Cardiac muscle cell (in vitro differentiated cells and primary cell): ENCODE data around the gene BMPER. TPM values are rescaled to one million over a fixed set of nuclear protein-coding genes. Genes with fewer than 3 reads are reported as not detected.

Experiments
- DNase-seq, 2 donors: peaks; one replicate each; pipeline versions ENCODE4 v3.0.0 to v3.0.0-alpha.2; 2010 to 2017; ENCODE audit warnings: low read depth in 1 of 2, low spot score in 1 of 2
- H3K27ac ChIP-seq: fragments of 200-600 bp; sonication (generic); 2 replicates; pipeline ENCODE4 v1.5.1; 2016
- H3K27me3 ChIP-seq: fragments of 200-600 bp; sonication (generic); 2 replicates; pipeline ENCODE4 v1.6.0; 2016; ENCODE audit warnings: control low read depth
- H3K36me3 ChIP-seq: fragments of 200-600 bp; sonication (generic); 2 replicates; pipeline ENCODE4 v1.5.1; 2016; ENCODE audit warnings: control low read depth
- H3K4me1 ChIP-seq: fragments of 200-600 bp; sonication (generic); 2 replicates; pipeline ENCODE4 v1.8.1; 2017; ENCODE audit warnings: low read depth, mild to moderate bottlenecking, mixed run types
- H3K4me3 ChIP-seq: fragments of 200-600 bp; sonication (generic); 2 replicates; pipeline ENCODE4 v1.5.1; 2016; ENCODE audit warnings: mild to moderate bottlenecking
- H3K9me3 ChIP-seq: fragments of 200-600 bp; sonication (generic); 2 replicates; pipeline ENCODE4 v1.5.1; 2017; ENCODE audit warnings: low read depth, mild to moderate bottlenecking, control low read depth
- CTCF ChIP-seq: IDR thresholded peaks from 2 replicates; pipeline ENCODE4 v1.5.1; 2012; ENCODE audit warnings: low read depth, mild to moderate bottlenecking, low read length
- polyA plus RNA-seq: library from polyadenylated mRNA; unstranded; fragments of >200 nt; fragmentation: Nextera tagmentation; extraction: Ambion mirVana; gene quantifications from 2 replicates; pipeline ENCODE4 v1.2.1, GENCODE V29; 2016
- total RNA-seq: library from RNA; depleted of rRNA; stranded (reverse); fragments of >200 nt; gene quantifications from 2 replicates; pipeline ENCODE4 v1.2.3, GENCODE V29; 2016

BMPER gene
- total and polyA plus RNA-seq, 2 experiments from 2014 or later = 53.6 to 138 TPM

DNA sequence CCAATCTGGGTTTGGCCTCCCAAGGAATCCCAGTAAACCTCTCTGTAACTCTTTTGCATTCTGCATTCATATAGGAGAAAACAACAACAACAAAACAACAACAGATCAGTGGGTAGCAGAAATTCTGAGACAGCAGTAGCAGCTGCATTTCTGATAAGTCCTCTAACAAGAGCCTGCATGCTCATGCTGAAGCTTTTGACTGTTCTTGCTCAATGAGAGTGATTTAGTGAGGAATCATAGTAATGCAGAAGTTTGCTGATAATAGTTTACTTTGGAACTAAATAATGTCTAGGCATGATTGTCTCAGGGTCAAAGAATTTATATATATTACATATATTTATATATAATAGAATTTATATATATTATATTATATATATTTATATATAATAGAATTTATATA lies 35.2 kb downstream of the BMPER start:
- H3K4me1 ChIP-seq = peaks cover 24% of the 10 kb centered on the region
- H3K9me3 ChIP-seq = no peaks in the 10 kb centered on the region
- peak overlapping the region; percentile 42 for H3K27ac ChIP-seq
- H3K27me3 ChIP-seq = no peaks in the 10 kb centered on the region
- H3K36me3 ChIP-seq = peaks cover 54% of the 10 kb centered on the region
- H3K4me3 ChIP-seq = no peak overlapping the region
- peak in 1 of 2 donors; percentile 32 for DNase-seq
- no peak for TF ChIP-seq CTCF

DNA sequence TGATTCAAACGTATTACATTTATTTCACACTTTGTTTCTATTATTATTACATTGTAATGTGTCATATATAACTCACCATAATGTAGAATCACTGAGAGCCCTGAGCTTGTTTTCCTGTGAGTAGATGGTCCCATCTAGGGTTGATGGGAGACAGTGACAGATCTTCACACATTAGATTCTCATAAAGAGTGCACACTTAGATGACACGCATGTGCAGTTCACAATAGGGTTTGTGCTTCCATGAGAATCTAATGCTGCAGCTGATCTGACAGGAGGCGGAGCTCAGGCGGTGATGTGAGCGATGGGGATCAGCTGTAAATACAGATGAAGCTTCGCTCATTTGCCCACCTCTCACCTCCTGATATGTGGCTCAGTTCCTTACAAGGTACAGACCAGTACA lies 36.1 kb downstream of the BMPER start:
- Histone ChIP-seq H3K4me3 (no peak overlapping the region), H3K27ac (peak overlapping the region; percentile 30), H3K36me3 (peaks cover 58% of the 10 kb centered on the region), H3K4me1 (peaks cover 24% of the 10 kb centered on the region), H3K27me3 (no peaks in the 10 kb centered on the region), H3K9me3 (no peaks in the 10 kb centered on the region)
- no peak for TF ChIP-seq CTCF
- no peak for DNase-seq

GRCh38 chr7:33946094-33946699 lies 40.9 kb downstream of the BMPER start:
- no peak for TF ChIP-seq CTCF
- Histone ChIP-seq H3K27me3 (no peaks in the 10 kb centered on the region), H3K36me3 (peaks cover 47% of the 10 kb centered on the region), H3K4me1 (peaks cover 8% of the 10 kb centered on the region), H3K9me3 (no peaks in the 10 kb centered on the region), H3K4me3 (no peak overlapping the region), H3K27ac (no peak overlapping the region)
- no peak for DNase-seq

DNA sequence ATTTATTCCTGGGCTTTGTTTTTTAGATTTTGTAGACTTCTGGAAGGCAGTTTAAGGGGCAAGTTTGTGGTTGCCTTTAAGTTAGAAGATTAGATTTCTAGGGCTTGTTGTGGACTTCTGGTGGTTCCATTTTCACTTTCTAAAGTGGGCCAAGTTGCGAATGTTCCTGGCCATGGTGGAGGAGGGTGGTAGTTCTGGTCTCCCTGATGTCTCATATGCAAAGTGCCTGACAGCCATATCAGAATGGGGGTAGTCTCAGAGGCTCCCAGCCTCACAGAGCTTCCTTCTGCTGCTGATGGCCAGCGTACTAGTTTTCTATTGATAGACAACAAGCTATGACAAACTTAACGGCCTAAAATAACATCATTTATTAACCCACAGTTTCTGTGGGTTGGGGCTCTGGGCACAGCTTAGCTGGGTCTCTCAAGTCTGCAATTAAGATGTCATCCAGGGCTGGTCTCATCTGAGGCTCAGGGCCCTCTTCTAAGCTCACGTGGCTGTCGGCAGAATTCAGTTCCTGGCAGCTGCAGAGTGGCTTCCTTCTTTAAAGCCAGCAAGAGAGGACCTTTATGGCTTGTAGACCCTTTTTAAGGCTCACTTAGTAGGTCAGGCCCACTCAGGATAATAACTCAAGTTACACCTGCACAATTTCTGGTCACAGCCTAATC lies 44.8 kb downstream of the BMPER start:
- DNase-seq = no peak
- peaks cover 30% of the 10 kb centered on the region for H3K36me3 ChIP-seq
- H3K4me3 ChIP-seq = no peak overlapping the region
- peak overlapping the region; percentile 70 for H3K27ac ChIP-seq
- peaks cover 18% of the 10 kb centered on the region for H3K4me1 ChIP-seq
- no peaks in the 10 kb centered on the region for H3K27me3 ChIP-seq
- TF ChIP-seq CTCF = no peak
- no peaks in the 10 kb centered on the region for H3K9me3 ChIP-seq

DNA sequence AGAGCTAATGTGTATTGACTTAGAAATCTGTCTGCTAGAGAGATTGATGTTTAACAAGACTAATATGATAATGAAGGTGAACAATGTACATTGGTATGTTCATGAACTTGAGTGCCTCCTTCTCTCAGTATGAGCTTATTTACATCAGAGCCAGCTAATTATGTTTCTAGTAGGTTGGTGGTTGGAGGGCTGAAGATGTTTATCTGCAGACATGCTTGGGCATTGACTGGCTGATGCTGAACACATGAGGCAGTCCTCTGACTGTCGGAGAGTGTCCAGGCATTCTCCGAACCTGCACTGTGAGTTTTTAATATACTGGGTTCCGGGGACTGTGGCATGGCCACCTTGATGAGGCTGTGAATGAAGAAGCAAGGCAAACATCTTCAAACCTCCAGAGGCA lies 47.5 kb downstream of the BMPER start:
- Histone ChIP-seq H3K27me3 (no peaks in the 10 kb centered on the region), H3K36me3 (peaks cover 22% of the 10 kb centered on the region), H3K27ac (peak overlapping the region; percentile 34), H3K4me3 (no peak overlapping the region), H3K9me3 (no peaks in the 10 kb centered on the region), H3K4me1 (peaks cover 18% of the 10 kb centered on the region)
- DNase-seq = no peak
- no peak for TF ChIP-seq CTCF
